Erythroblast (primary cell): ENCODE measurements around the gene RALGAPA1.

Experiments used
- GATA1 ChIP-seq: IDR thresholded peaks from 2 replicates; pipeline ENCODE4 v1.6.1; 2011; ENCODE audit warnings: low read depth, mild to moderate bottlenecking, control low read depth, low read length, moderate library complexity
- POLR2A ChIP-seq: IDR thresholded peaks from 2 replicates; pipeline ENCODE4 v1.6.1; 2011; ENCODE audit warnings: mild to moderate bottlenecking, low read length

DNA sequence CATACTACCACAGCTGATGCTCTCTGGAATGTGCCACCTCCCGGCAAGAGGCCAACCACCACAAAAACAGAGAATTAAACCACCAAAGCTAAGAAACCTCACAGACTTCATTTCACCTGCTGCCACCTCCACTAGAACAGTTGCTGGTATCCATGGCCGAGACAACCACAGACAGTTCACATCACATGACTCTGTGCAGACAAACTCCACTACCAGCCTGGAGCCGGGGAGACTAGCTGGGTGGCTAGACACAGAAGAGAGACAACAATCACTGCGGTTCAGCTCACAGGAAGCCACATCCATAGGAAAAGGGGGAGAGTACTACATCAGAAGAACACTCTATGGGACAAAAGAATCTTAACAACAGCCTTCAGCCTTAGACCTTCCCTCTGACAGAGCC, 78.2 kb downstream of the RALGAPA1 start:
- no peak for TF ChIP-seq POLR2A
- TF ChIP-seq GATA1: no peak
